ENCODE measurements around the gene WDR27. TPM values are rescaled to one million over a fixed set of nuclear protein-coding genes. Genes with fewer than 3 reads are reported as not detected.
A peak's percentile ranks its signal among the peaks of the same experiment; 100 is the strongest.

WDR27 gene
- total and polyA plus RNA-seq, 11 donors, result 2.2 to 12.3 (median 5.7) TPM

DNA sequence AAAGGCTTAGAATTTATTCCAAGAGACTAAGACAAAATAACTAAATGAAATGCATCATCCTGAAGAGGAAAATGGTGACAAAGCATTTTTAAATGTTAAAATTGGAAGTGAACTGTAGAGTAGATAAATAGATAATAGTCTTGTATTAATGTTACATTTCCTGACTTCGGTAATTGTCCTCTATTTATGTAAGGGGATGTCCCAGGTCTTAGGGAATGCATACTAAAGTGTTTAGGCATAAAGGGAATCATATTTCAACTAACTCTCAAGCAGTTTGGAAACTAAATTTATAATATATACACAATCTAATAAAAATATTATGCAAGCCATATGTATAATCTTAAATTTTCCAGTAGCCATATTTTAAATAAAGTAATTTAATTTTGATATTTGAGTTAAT, 159.3 kb downstream of the WDR27 start:
- no peak for ATAC-seq

DNA sequence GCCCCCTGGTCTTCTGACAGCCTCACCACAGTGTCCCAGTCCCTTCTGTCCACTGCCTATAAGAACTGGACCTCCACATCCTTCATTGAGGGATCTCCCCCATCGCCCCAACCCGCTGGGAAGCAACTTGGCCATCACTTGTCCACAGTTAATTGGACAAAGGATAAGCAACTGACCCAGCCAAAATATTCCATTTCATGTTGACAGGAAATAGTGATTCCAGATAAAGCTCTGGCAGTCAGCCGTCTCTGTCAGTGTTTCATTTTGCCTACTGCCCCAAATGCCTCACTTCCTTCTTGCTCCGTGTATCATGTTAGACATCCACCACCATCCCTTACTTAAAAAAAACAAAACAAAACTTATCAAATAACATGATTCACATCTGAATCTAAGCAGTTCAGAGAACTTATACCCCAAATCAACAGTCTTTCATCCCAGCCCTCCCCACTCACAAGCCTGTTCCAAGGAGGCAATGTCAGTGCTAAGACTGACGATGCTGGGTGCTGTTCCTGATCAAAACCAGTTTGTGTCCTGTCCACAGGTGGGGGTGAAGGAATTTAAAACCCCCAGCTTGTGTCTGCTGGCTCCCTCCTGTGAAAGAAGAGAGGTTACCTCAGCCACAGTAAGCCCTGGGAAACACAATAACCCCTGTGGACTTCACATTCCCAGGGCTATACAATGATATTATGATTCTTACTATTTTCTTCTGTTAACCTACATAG, 162.5 kb downstream of the WDR27 start:
- no peak for DNase-seq
- intact Hi-C loops (cut with DNase I), result no loop called here
- H3K4me1 ChIP-seq, result peaks cover 0 to 14% (median 1%) of the 10 kb centered on the region in 12 donors
- WGBS, 4 donors, result 30 to 42% (median 32%) methylated on average over 5 of the region's 5 CpGs
- TF ChIP-seq, protein P1, sequence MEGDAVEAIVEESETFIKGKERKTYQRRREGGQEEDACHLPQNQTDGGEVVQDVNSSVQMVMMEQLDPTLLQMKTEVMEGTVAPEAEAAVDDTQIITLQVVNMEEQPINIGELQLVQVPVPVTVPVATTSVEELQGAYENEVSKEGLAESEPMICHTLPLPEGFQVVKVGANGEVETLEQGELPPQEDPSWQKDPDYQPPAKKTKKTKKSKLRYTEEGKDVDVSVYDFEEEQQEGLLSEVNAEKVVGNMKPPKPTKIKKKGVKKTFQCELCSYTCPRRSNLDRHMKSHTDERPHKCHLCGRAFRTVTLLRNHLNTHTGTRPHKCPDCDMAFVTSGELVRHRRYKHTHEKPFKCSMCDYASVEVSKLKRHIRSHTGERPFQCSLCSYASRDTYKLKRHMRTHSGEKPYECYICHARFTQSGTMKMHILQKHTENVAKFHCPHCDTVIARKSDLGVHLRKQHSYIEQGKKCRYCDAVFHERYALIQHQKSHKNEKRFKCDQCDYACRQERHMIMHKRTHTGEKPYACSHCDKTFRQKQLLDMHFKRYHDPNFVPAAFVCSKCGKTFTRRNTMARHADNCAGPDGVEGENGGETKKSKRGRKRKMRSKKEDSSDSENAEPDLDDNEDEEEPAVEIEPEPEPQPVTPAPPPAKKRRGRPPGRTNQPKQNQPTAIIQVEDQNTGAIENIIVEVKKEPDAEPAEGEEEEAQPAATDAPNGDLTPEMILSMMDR (IDR thresholded peaks at IDR 0.05), result no peak
- no peak for TF ChIP-seq POLR2A (IDR thresholded peaks at IDR 0.05)
- H3K4me3 ChIP-seq, result peak overlapping the region in 1 of 12 donors; percentile 4
- no peak overlapping the region for H3K27ac ChIP-seq
- ATAC-seq, result peak in 3 of 4 donors; percentile 26 to 59 (median 50)
- no peaks in the 10 kb centered on the region for H3K36me3 ChIP-seq
- no peaks in the 10 kb centered on the region for H3K27me3 ChIP-seq
- peaks cover 0 to 26% (median 2%) of the 10 kb centered on the region in 12 donors for H3K9me3 ChIP-seq

More for the DNA sequence above, 159.3 kb downstream of the WDR27 start:
- Histone ChIP-seq H3K4me1 (peaks cover 0 to 14% (median 1%) of the 10 kb centered on the region in 12 donors), H3K4me3 (no peak overlapping the region), H3K36me3 (no peaks in the 10 kb centered on the region), H3K27ac (no peak overlapping the region), H3K27me3 (no peaks in the 10 kb centered on the region), H3K9me3 (peaks cover 0 to 7% (median 1%) of the 10 kb centered on the region in 12 donors)
- intact Hi-C loops (cut with DNase I), result no loop called here
- TF ChIP-seq, protein P1 (IDR thresholded peaks at IDR 0.05), result no peak
- TF ChIP-seq POLR2A (IDR thresholded peaks at IDR 0.05), result no peak
- no peak for DNase-seq
- WGBS, 4 donors, result 66 to 73% (median 68%) methylated on average over 1 of the region's 1 CpG

DNA sequence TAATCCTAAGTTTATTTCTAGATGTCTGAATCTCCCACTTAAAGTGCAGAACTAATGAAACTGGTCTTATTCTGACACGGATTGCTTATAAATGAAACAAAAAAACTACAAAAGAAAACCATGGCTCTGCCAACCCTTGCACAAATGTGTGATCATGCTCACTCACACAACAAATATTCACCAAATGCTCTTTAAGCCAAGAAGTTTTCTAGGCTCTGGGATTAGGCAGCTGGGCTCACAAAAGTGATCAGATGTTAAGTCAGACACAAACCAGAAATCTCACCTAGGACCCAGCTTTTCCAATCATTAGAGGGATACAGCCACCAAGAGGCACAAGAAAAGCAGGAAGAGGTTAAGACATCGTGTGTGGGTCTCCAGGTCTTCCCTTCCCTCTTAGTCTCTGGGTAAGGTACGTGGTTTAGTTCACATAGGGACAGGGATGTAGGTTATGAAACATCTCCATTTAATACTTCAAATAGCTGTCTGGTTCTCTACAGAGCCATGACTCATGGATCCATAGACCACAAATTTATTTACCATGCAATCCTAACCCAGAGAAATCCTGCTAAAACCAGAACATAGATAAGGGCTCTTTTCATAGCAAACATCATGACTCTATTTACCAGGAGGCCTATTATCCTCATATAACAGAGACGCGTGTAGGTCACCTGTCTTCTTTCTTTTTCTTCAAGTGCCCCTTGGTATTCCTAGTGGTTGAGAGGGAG, 165.2 kb downstream of the WDR27 start:
- no peak for ATAC-seq
- no peaks in the 10 kb centered on the region for H3K27me3 ChIP-seq
- no peaks in the 10 kb centered on the region for H3K36me3 ChIP-seq
- intact Hi-C loops (cut with DNase I), result no loop called here
- peaks cover 0 to 37% (median 8%) of the 10 kb centered on the region in 12 donors for H3K9me3 ChIP-seq
- no peak for TF ChIP-seq POLR2A (IDR thresholded peaks at IDR 0.05)
- TF ChIP-seq, protein P1 (IDR thresholded peaks at IDR 0.05), result no peak
- no peak for DNase-seq
- no peak overlapping the region for H3K27ac ChIP-seq
- WGBS, 4 donors, result 80 to 95% (median 88%) methylated on average over 5 of the region's 5 CpGs
- no peak overlapping the region for H3K4me3 ChIP-seq
- H3K4me1 ChIP-seq, result peaks cover 0 to 14% (median 1%) of the 10 kb centered on the region in 12 donors

DNA sequence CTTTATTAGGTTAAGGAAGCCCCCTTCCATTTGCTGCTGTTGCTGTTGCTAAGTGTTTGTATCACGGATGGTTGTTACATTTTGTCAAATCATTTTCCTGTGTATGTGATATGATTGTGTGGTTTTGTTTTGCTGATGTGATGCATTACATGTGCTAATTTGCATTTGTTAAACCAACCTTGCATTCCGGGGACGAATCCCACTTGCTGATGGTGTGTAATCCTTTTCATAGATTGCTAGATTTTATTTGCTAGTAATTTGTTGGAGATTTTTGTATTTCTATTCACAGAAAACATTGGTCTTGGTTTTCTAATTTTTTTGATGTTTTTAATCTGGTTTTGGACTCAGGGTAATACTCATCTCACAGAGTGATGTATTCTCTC, 167.8 kb downstream of the WDR27 start:
- Histone ChIP-seq H3K36me3 (no peaks in the 10 kb centered on the region), H3K27me3 (no peaks in the 10 kb centered on the region), H3K9me3 (peaks cover 0 to 37% (median 8%) of the 10 kb centered on the region in 12 donors), H3K4me3 (no peak overlapping the region), H3K27ac (no peak overlapping the region), H3K4me1 (peaks cover 0 to 9% (median under 1%) of the 10 kb centered on the region in 12 donors)
- DNase-seq (no peak), ATAC-seq (no peak)
- TF ChIP-seq, protein P1 (IDR thresholded peaks at IDR 0.05), result no peak
- TF ChIP-seq POLR2A (IDR thresholded peaks at IDR 0.05), result no peak
- intact Hi-C loops (cut with DNase I), result no loop called here
- 90 to 97% (median 96%) methylated on average over 3 of the region's 3 CpGs for WGBS, 4 donors

Measured in heart left ventricle (tissue), 16 donors.